ENCODE data around the gene OR10A3.

DNA sequence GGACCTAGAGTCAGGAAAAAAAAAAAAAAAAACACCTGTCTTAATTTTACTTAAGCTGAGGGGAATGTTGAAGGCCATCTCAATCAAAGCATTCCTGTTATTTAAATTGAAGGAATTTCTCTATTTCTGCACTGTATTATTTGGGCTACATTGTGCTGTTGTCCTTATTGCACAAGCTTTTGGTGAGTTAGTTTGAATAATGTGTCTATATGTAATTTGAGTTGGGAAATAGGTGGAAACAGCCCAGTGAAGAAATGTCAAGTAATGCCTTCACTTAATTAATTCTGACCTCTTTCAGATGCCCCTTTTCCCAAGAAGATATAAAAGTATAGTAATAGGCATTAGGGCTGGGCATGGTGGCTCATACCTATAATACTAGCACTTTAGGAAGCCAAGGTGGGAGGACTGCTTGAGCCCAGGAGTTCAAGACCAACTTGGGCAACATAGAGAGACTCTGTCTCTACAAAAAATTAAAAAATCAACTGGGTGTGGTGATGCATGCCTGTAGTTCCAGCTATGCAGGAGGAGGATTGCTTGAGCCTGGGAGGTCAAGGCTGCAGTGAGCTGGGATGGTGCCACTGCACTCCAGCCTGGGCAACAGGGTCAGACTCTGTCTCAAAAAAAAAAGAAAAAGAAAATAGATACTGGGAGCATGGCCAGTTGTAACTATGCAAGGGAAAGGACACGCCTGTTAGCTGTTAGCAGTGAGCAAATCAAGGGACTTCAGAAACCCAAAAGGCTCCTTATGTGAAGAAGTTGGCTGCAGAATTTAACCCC lies 45.3 kb downstream of the OR10A3 start:
- no peak for TF ChIP-seq CTCF (IDR thresholded peaks at IDR 0.05; ENCODE audit: insufficient read depth, low read depth, low read length)
- TF ChIP-seq EZH2 (IDR thresholded peaks at IDR 0.05; ENCODE audit: insufficient read depth, low read length): no peak

Data from astrocyte (in vitro differentiated cells and primary cell).